ENCODE measurements around the gene RPS16.

DNA sequence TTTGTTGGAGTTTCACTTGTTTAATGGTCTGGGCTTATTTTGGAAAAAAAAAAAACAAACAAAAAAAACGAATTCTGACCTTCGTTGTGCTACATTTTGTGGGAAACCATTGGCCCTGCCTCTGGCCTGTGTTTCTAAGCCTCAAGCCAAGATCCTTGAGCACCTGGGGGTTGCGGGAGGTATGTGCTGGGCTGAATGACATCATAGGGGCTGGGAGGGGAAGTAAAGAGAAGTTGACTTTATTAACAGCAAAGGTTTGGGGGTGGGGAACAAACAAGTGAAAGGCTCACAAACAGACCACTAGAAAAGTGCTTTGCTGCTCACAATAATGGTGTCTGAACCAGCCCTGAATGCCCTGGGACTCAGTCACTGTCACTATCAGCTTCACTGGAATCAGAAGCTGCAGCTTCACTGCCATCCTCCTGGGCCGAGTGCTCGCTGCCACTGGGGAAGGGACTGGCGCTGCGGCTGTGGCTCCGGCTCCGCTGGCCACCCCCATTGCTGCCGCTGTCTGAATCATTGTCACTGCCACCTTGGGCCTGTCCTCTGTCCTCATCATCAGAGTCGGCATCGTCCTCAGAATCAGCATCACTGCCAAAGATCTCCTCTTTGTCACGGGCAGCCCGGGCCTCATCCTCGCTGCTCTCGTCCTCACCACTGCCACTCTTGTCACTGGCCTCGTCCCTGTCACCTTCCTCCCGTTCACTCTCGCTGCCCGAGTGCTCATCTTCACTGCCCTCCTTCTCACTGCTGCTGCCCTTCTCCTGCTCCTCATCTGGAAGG, 49.9 kb downstream of the RPS16 start:
- TF ChIP-seq, protein P1, sequence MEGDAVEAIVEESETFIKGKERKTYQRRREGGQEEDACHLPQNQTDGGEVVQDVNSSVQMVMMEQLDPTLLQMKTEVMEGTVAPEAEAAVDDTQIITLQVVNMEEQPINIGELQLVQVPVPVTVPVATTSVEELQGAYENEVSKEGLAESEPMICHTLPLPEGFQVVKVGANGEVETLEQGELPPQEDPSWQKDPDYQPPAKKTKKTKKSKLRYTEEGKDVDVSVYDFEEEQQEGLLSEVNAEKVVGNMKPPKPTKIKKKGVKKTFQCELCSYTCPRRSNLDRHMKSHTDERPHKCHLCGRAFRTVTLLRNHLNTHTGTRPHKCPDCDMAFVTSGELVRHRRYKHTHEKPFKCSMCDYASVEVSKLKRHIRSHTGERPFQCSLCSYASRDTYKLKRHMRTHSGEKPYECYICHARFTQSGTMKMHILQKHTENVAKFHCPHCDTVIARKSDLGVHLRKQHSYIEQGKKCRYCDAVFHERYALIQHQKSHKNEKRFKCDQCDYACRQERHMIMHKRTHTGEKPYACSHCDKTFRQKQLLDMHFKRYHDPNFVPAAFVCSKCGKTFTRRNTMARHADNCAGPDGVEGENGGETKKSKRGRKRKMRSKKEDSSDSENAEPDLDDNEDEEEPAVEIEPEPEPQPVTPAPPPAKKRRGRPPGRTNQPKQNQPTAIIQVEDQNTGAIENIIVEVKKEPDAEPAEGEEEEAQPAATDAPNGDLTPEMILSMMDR (IDR thresholded peaks at IDR 0.05 in 4 of 5, conservative IDR thresholded peaks at IDR 0.05 in 1 of 5), result no peak
- no peak for TF ChIP-seq POLR2A (IDR thresholded peaks at IDR 0.05)

All from gastrocnemius medialis (tissue), 4 donors.